WTC11 (cell line): Measurements from ENCODE around the gene MED19.

Source experiments
- JAZF1 ChIP-seq: fragments of 250-450 bp; sonication (Bioruptor Pico); IDR thresholded peaks from 2 replicates; pipeline ENCODE4 v1.9.0; 2021; ENCODE audit warnings: moderate library complexity, mild to moderate bottlenecking, inconsistent platforms
- SMAD3 ChIP-seq: sonication (generic); formaldehyde crosslinking; IDR thresholded peaks from 2 replicates; pipeline ENCODE4 v1.8.0; 2022; ENCODE audit warnings: missing genetic modification reagents, mild to moderate bottlenecking, borderline replicate concordance

- no peak for TF ChIP-seq SMAD3
- no peak for TF ChIP-seq JAZF1 (CRISPR knock-in tag)
Observed at GRCh38 chr11:57742087-57742452, 30.1 kb upstream of the MED19 start.
